ENCODE data around the gene SMIM14. TPM values are rescaled to one million over a fixed set of nuclear protein-coding genes. Genes with fewer than 3 reads are reported as not detected.

SMIM14 gene
- total and polyA plus RNA-seq, 7 experiments from 2014 or later, result 4.6 to 28.5 (median 13.7) TPM

GRCh38 chr4:39497909-39498726 lies 140.5 kb downstream of the SMIM14 start:
- CTCF ChIA-PET, result no interaction called here
- POLR2A ChIA-PET, result no interaction called here

More at GRCh38 chr4:39497909-39498726, 140.5 kb downstream of the SMIM14 start:
- Histone ChIP-seq H3K9me3 (ENCODE audit: control insufficient read depth in 2 of 3, low read length in 3 of 3) (no peaks in the 10 kb centered on the region), H3K36me3 (ENCODE audit: control insufficient read depth in 2 of 3, insufficient read depth in 3 of 3, low read length in 3 of 3) (peaks cover 0 to 9% (median 0%) of the 10 kb centered on the region in 3 experiments), H3K4me1 (ENCODE audit: control insufficient read depth in 2 of 2, insufficient read depth in 2 of 2, low read length in 2 of 2) (no peaks in the 10 kb centered on the region), H3K27ac (ENCODE audit: low read depth, low read length) (no peak overlapping the region), H3K27me3 (ENCODE audit: control insufficient read depth in 2 of 2, insufficient read depth in 2 of 2, low read length in 2 of 2) (no peaks in the 10 kb centered on the region), H3K4me3 (ENCODE audit: low read length) (no peak overlapping the region)
- H3K27ac Mint-ChIP-seq, result no peak overlapping the region
- no peaks in the 10 kb centered on the region for H3K9me3 Mint-ChIP-seq
- DNase-seq (no peak), ATAC-seq (no peak)
- peaks cover 0 to 25% (median 5%) of the 10 kb centered on the region in 5 donors for H3K36me3 Mint-ChIP-seq
- H3K4me1 Mint-ChIP-seq, result no peaks in the 10 kb centered on the region
- intact Hi-C loops (cut with micrococcal nuclease), result no loop called here
- no peak overlapping the region for H3K4me3 Mint-ChIP-seq
- no peaks in the 10 kb centered on the region for H3K27me3 Mint-ChIP-seq

Other genes starting within 250 kb of the SMIM14 start
- not detected for gene KLB, start 231.9 kb downstream of the SMIM14 start, total RNA-seq
- under 1 TPM in 1 of 2 donors, not detected in 1; 0.07 TPM for gene KLB, start 231.9 kb downstream of the SMIM14 start, polyA plus RNA-seq
- 1,000 to 10,000 TPM; 1,414 to 3,398 (median 2,567) TPM for gene RPL9, start 179.9 kb downstream of the SMIM14 start, total RNA-seq
- gene RPL9, start 179.9 kb downstream of the SMIM14 start, polyA plus RNA-seq, result 1,000 to 10,000 TPM; 3,310 to 3,365 TPM
- gene LIAS, start 179.8 kb downstream of the SMIM14 start, total RNA-seq, result 10 to 100 TPM; 14.5 to 27.8 (median 16.4) TPM
- 10 to 100 TPM; 12.5 to 16.4 TPM for gene LIAS, start 179.8 kb downstream of the SMIM14 start, polyA plus RNA-seq
- 10 to 100 TPM in 3 of 5 experiments, 1 to 10 TPM in 2; 6.9 to 20.9 (median 17.7) TPM for gene UGDH, start 111.4 kb downstream of the SMIM14 start, total RNA-seq
- 10 to 100 TPM; 18.2 to 18.7 TPM for gene UGDH, start 111.4 kb downstream of the SMIM14 start, polyA plus RNA-seq
- gene UBE2K, start 59.3 kb upstream of the SMIM14 start, total RNA-seq, result 10 to 100 TPM; 31.1 to 85.0 (median 43.7) TPM
- gene UBE2K, start 59.3 kb upstream of the SMIM14 start, polyA plus RNA-seq, result 10 to 100 TPM; 47.4 to 49.3 TPM

All from naive thymus-derived CD4-positive, alpha-beta T cell (primary cell).